Measurements from ENCODE around the gene TCF7.

TCF7 gene

DNA sequence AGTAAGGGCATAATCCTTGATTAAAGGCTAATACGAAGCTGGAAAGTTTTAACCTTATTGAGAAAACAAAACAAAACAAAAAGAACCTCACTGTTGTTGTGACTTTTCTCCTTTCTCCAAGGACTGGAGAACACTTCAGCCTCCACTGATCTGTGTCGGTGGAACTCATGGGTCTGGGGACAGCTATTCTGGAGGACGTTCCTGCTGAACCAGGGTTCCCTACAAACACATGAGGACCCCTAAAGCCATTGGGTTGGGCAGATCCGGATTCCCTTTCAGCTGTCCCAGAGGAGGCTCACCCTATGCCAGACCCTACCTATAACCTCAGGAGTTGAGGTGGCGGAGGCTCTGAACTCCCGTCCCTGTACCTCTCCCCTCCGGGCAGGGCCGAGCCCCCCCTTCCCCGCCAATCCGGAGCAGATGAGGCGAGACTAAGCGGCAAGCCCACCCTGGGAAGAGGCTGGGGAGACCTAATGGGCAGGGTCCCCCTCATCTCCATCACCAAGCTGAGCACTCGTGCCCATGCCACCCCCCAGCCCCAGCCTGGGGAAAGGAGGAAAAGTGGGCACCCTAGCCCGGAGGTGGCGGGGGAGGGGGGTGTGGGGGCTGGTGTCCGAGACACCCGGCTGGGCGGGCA, 1.6 kb upstream of the TCF7 start:
- no peak overlapping the region for H3K4me3 ChIP-seq (ENCODE audit: low read depth, low read length)

DNA sequence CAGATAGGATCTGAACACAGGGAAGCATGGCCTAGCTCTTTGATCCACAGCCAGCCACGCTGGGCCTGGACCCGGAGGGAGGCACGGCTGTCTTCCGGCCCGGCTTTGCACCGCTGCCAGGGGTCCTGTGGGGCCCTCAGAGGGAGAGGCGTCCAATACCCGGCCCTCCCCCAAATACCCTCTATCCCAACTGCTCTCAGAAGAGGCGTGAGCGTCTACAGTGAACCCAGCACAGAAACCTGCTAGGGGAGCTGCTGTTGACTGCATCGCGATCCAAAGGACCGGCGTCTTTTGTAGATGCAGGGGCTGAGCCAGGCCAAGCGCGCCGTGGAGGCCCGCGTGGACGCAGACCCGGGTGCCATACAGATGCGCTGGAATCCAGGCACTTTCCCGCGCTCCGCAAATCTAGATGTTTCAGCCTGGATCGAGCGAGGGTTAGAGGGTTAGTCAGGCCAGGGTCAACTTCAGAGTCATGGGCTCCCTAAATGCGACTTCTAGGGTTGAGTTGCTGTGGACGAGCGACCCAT, 1.1 kb upstream of the TCF7 start:
- H3K4me3 ChIP-seq (ENCODE audit: low read depth, low read length) = peak overlapping the region; percentile 29

DNA sequence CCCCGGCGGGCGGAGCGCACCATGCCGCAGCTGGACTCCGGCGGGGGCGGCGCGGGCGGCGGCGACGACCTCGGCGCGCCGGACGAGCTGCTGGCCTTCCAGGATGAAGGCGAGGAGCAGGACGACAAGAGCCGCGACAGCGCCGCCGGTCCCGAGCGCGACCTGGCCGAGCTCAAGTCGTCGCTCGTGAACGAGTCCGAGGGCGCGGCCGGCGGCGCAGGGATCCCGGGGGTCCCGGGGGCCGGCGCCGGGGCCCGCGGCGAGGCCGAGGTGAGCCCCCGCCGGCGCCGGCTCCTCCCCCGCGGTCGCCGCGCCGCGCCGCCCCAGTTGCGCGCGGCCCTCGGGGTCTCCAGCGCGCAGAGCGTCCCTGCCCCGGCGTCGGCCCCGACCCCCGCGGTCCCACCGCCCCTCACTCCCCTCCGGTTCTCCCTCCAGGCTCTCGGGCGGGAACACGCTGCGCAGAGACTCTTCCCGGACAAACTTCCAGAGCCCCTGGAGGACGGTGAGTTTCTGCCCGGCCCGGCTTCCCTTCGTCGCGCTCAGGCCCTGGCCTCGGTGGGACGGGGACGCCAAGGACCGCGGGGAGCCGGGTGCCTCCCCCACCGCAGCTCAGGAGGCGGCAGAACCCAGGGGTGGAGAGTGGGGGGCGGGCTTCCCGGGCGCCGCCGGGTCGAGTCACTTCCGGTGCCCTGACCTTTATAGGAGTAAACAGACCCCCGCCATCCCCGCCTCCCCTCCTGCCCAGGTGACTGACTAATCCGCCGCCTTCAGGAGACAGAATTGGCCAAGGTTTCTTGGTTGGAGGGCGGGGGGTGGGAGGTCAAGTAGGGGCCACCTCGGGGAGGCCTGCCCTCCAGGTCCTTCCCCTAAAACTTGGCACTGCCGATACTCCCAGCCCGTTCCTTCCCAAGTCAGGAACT, 665 bp downstream of the TCF7 start:
- peak overlapping the region; percentile 67 for H3K4me3 ChIP-seq (ENCODE audit: low read depth, low read length)

DNA sequence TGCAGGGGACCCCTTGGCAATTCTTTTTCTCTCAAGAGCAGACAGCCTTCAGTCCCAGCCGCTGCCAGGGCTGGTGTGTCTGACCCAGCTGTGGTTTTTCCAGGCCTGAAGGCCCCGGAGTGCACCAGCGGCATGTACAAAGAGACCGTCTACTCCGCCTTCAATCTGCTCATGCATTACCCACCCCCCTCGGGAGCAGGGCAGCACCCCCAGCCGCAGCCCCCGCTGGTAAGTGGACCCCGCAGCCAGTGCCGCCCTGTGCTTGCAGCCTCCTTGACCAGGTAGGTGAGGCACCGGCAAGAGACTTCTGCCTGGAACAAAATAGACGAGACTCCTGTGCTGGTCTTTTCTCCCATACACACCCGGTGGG, 1.3 kb downstream of the TCF7 start:
- H3K4me3 ChIP-seq (ENCODE audit: low read depth, low read length) = no peak overlapping the region

DNA sequence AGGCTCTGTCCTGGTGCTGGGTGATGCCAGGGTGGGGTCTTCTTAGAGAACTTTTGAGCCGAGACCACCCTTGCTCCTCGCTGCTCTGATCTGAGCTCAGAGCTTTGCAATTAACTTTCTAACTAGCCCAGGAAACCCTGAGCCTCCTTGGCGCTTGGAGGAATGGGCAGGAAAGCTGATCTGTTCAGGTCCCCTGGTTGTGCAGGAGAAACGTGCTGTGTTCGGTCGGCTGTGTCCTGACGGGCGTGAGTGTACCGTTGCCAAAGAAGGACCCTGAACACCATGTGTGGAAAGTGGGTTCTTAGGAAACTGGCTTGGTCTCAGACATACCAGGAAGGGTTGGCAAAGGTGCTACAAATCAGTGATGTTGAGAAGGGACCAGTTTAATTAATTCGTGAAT, 1.8 kb downstream of the TCF7 start:
- no peak overlapping the region for H3K4me3 ChIP-seq (ENCODE audit: low read depth, low read length)

DNA sequence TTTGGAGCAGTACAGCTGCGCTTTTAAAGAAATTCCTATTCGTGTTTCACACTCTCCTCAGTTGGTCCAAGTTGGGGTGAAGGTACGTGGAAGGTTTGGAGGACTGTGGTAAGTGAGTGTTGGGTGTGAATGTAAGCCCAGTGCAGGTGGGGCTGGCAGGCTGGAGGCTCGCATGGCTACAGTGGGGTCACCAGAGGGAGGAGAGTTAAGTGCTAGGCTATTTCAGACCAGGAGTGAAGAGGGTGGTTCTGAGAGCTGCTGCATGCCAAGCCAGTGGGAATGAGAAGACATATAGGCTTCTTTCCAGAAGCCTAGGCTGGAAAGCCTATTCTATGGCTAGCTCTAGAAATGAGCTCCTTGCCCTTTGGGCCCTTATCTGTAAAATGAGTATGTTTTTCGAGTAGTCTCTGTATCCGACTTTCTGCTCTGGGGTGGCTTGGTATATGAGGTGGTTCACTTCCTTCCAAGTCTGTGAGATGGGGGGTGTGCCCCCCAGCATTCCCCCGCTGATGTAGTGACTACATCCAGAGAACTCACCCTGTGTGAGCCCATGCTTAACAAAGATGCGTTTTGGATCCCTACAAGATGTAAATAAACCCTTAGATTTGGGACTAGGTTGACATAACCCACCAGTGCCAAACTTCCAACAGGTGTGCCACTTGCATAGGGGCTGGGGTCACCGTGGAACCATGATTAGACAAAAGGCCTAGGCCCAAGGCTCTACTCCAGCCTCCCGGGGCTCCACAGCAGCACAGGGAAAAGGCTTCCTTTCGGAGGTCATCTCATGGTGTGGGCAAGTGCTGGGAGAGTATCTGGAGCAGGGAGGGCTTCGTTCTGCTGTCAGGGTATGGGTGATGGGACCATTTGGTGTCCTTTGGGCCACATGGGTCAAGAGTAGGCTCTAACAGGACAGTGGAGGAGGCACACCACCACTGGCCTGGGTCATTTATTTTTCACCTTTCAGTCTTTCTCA, 2.6 kb downstream of the TCF7 start:
- no peak overlapping the region for H3K4me3 ChIP-seq (ENCODE audit: low read depth, low read length)

DNA sequence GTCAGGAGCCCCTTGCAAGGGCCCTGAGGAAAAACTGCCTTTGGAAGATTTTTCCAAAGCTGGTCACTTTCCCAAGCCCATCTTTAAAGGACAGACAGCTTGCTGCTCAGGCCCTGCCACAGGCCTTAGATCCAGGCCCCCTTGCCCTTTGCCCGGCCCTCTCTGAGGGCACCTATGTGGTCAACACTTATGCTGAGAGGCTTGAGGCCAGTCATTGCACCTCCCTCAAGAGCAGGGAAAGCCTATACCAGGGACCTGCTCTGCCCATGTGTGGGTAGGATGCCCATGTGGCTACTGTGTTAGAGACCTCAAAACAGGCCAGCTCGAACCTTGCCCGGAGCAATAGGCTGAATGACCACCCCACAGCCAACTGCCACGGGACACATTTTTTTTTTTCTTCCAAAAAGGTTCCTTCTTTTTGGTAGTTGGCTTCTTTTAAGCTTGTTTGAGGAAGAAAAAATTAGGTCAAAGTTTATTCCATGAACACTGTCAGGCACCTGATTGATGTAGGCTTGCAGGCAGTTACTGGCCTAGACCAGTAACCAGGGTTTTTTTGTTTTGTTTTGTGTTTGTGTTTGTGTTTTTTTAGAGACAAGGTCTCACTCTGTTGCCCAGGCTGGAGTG, 3.8 kb downstream of the TCF7 start:
- H3K4me3 ChIP-seq (ENCODE audit: low read depth, low read length) = no peak overlapping the region

DNA sequence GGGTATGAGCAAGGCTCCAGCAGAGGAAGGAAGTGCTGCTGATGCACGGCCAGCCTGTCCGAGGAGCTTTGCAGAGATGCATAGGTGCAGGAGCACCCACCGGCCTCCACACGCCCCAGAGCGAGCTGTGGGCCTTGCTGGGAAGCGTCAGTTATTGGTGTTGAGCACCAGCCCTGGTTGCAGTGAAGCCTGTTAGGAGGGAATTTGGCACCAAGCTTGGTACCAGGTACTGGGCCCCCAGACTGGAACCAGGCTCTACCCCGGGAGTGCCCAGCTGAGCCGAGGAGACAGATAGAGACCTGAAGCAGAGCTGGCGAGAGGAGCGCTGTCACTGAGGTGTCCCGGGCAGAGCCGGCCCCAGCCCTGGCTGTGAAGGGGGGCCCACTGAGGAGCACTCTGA, 5.2 kb downstream of the TCF7 start:
- H3K4me3 ChIP-seq (ENCODE audit: low read depth, low read length) = no peak overlapping the region

DNA sequence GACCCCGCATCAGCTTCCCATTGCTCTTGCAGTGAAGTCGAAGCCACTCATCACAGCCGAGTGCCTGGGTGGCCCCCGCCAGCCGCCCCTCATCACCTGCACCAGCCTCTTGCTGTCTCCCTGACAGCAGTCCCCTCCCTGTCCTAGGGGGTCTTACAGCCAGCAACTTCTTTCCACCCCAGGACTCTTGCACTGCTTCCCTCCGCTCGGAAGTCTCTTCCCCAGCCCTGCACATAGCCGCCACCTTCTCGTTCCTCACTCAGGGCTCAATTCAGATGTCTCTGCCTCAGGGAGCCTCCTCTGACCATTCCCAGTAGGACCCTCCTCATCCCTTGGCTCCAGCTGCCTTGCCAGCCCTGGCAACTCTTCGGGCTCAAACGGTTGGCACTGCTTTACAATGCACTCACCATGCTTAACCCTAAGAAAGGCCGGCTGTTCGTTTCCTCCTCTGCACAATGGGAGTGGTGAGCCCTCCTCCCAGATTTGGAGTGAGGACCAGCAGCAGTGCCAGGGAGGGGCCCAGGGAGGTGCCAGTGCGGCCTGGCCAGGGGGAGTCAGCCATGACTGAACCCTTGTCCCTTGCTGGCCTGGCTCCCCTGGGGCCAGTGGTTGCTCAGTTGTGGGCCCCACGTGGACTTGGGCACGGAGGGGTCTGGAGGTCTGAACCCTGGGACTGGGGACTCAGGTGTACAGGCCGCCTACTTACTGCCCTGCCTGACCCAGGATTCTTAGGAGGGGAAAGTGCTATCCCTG, 6.1 kb downstream of the TCF7 start:
- H3K4me3 ChIP-seq (ENCODE audit: low read depth, low read length) = no peak overlapping the region

DNA sequence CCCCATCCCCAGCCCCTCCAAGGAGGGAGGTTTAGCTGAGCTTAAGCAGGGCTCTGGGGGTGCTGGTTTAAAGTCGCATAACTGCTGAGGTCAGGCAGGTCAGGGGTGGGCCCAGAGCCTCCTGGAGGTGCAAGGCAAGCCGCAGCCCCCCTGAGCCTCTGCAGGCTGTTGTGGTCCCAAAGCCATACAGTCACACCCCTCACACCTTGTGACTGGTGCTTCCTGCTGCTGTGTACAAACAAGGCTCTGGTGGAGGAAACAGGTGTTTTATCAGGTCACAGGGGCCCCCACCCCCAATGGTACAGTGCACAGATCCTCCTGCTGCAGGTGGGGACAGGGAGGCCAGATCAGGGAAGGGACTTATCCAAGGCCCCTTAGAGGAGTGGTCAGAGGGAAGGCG, 8.0 kb downstream of the TCF7 start:
- H3K4me3 ChIP-seq (ENCODE audit: low read depth, low read length) = no peak overlapping the region

DNA sequence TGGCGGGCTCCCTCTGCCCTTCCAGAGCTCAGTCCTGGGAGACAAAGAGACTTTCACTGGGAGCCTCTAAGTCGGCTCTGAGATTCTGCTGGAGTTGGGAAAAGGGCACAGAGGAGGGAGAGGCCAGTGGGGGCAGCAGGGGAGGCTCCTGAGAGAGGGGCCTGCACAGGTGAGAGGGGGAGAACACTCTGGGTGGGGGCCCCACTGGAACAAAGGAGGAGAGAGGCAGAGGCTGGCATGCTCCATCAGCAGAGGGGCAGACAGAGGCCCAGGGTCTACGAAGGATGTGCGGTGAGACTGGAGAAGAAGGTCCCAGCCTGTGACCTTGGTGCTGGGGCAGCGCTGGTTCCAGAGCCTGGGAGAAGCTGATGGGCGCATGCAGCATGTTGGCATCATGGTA, 8.9 kb downstream of the TCF7 start:
- no peak overlapping the region for H3K4me3 ChIP-seq (ENCODE audit: low read depth, low read length)

DNA sequence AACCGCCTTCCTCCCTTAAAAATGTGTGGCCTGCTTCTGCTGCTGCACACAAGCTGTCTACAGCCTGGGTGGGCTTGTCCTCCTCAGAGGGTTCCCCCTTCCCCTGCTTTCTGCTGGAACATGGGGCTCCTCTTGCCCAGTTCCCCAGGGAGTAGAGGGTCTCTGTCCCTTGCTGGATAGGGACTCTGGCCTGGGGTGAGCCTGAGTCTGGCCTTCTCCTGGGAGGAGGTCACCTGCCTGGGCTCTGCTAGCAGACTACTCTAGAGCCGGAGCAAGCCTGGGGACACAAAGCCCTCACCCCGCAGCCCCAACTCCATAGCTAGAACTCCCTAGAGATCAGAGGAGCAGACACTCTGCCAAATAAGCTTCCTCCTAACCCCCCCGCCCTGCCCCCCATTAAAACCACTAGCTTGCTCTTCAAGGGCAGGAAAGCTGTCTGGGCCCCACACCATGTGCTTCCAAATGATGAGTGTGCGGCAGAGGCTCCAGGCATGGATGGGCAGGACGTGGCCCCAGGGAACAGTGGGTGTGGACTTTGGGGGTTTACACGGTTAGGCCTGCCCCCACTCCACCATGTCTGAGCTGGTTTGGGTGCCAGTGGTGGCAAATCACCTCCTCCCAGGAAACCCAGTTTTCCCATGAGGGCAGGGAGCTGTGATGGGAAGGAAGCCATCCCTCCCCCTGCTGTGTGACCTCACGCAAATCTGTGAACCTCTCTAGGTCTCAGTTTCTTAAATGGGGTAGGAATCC, 10.0 kb downstream of the TCF7 start:
- H3K4me3 ChIP-seq (ENCODE audit: low read depth, low read length) = no peak overlapping the region

DNA sequence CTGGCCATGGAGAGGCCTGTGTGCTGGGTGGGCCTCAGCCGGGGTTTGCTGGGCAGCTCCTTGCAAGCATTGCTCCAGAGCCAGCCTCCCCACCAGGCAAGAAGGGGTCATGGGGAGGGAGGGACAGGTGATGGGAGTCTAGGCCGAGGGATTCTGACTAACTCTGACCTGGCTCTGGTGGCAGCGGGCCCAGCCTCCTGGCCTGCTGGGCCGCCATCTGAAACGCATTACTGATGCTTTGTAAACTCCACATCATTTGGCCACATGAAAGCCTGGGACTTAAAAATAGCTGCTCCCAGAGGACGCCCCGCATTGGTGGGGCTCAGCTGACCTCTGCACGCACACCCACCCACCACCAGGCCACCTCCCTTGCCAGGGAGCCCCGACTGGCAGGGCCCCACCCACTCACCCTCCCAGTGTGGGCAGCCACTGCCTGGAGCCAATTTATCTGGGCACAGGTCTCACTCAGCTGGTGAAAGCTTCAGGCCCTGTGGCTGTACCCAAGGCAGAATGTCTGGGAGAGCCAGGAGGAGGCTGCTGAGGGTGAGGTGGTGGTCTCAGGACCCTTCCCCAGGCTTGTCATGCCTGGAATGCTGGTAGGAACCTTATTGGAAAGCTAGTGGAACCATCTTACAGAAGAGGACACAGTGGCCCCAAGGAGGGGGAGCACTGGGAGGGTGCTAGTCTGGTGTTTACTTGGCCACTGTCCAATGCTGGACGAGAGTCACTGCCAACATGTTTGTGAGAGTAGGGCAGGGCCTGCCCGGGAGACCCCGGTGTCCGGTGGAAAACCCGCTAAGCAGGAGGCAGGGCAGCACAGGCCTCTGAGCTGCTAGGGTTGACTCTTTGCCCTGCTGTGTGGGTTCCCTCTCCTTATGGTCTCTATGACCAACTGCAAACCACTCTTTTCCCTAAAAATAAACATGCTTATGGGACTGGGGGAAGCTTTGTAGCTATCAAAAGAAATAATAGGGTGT, 10.8 kb downstream of the TCF7 start:
- no peak overlapping the region for H3K4me3 ChIP-seq (ENCODE audit: low read depth, low read length)

DNA sequence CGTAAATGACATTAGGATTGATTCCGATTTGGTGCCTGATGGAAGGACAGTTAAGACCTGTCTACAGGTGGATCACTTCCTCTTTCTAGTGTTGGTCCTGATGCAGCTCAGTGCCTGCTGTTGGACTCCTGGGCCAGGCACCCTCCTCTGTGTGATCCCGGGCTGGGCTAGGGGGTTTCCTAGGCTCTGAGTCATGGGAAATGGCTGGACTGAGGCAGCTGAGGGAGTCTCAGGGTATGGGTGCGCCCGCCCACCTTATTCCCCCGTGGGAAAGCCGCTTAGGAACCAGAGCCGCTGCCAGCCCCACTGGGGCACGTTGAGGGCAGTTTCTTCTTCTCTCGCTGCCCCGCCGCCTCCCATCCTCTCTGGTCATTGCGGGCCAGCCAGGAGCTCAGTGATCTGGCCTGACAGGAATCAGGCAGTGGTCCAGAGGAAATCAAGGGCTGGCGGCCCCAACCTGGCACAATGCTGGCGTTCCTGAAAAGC, 12.9 kb downstream of the TCF7 start:
- no peak overlapping the region for H3K4me3 ChIP-seq (ENCODE audit: low read depth, low read length)

DNA sequence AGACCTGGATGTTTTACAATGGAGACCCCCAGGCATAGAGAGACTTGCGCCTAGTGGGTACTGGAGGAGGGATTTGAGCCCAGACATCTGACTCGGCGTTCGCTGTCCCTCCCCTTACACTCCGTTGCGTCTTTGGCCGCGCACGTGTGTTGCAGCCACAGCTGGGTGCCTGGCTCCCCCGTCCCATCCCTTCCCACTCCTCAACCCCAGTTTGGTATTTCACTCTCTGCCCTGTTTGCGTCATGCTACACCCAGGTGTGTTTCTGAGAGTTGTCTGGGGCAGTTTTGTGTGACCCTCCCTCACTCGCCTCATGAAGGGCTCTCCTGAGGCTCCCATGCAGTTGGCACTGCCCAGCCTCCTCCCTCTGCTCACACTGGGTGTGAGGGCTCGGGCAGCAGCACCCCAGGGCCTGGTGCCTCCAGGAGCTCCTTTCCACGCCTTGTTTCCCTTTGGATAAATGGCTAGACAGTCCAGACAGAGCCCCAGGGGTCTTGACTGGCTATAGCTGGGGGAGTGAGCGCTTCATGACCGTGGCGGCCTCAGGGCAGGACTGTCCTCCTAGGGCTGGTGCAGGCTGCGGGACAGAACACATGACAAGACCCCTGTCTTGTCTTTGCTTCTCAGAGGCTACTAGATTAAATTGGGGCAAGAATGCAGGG, 13.6 kb downstream of the TCF7 start:
- no peak overlapping the region for H3K4me3 ChIP-seq (ENCODE audit: low read depth, low read length)

DNA sequence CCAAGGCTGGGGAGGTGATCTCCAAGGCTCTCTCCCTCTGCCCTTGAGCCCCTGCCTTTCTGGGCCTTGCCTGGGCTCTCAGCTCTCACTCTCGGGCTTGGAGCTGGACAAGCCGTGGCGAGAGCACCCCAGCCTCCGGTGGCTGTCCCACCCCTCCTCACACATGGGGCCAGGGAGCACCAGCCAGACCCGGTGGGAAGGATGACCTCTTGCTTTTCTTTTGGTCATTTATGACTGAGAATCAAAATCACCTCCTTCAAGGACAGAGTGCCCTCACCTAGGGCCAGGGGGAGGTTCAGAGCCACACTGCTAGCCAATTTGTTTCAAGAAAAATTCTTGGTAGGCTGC, 14.1 kb downstream of the TCF7 start:
- H3K4me3 ChIP-seq (ENCODE audit: low read depth, low read length) = no peak overlapping the region

DNA sequence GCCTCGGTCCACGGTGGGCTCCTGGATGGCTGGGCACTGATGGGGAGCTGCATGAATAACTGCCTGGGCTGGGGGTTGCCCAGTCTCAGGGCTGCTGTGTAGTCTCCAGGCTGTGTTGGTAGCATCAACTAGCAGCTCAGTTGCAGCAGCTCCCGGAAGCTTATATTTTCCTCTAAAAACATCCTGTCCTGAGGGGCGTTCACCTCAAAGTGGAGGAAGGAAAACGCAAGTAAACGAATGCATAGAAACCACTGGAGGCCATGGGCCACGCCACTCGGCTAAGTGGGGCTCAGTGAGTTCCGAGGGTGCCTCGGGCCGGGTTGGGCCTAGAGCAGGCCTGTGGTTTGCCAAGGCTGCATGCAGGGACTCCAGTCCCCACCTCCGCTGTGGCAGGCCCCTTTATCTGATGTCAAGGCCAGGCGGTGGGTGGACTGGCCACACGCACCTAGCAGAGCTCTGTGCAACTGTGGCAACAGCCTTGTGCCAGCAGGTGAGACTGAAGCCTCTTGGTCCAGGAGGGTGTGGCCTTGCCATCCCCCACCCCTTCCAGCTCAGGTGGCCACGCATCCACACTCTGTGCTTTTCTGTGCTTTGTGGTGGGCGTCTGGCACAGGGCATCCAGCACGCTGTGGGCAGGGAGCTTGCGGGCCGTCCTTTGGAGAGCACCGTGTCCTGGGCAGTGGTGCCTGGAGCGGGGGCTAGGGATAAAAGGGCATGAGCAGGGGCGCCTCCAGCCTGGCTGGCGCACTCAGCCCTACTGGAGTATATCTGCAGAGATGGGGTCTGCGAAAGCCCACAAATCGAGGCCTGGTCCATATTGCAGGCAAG, 15.1 kb downstream of the TCF7 start:
- H3K4me3 ChIP-seq (ENCODE audit: low read depth, low read length) = no peak overlapping the region

Measured in iPS-11a (cell line).